ENCODE measurements around the gene RNF217. TPM values are rescaled to one million over a fixed set of nuclear protein-coding genes. Genes with fewer than 3 reads are reported as not detected.

Gene RNF217
- total and polyA plus RNA-seq, 2 of the 8 experiments (the other 6 are each of a cell fraction or from before 2014, with no cell fraction given), result 2.0 to 8.9 TPM

DNA sequence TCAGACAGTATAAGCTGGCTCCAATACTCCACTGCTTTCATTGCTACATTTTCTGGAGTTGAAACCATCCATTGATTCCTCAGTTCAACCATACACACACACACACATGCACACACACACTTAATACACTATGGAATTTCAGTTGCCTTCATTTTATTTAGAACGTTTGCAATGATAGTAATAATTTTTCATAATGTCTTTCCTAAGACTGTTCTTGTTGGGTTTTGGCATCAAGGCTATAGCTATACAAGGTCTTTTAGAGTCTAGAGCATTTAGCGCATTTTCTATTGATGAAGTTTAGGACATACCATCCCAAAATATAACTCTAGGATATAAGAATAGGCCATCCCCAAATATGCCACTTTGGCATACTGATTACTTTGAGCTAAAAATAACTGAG lies 175.8 kb downstream of the RNF217 start:
- DNase-seq (ENCODE audit: low read depth in 1 of 2, low spot score in 2 of 2) (no peak), FAIRE-seq (no peak)
- Histone ChIP-seq H3K27me3 (replicated peaks in 1 of 4; ENCODE audit: control insufficient read depth in 3 of 4, extremely low read depth in 1 of 4, insufficient read depth in 3 of 4, low read length in 3 of 4) (no peaks in the 10 kb centered on the region), H3K4ac (replicated peaks; ENCODE audit: insufficient read length, low read depth, low read length) (no peak overlapping the region), H4K5ac (ENCODE audit: insufficient read length, low read depth, low read length) (no peak overlapping the region), H4K20me1 (replicated peaks in 1 of 2; ENCODE audit: control insufficient read depth in 1 of 2, insufficient read depth in 2 of 2, low read length in 2 of 2) (no peaks in the 10 kb centered on the region), H2BK120ac (replicated peaks; ENCODE audit: low read depth, low read length) (no peak overlapping the region), H3K36me3 (ENCODE audit: control insufficient read depth in 2 of 4, insufficient read depth in 4 of 4, low read length in 3 of 4) (no peaks in the 10 kb centered on the region), H4K8ac (ENCODE audit: extremely low read depth, insufficient read depth, low read length) (no peak overlapping the region), H2AK5ac (ENCODE audit: low read depth, low read length) (no peak overlapping the region), H2BK5ac (ENCODE audit: low read depth, low read length) (no peak overlapping the region), H4K91ac (replicated peaks; ENCODE audit: insufficient read length, low read length) (no peak overlapping the region), H3K23ac (ENCODE audit: insufficient read length) (no peak overlapping the region), H3K56ac (replicated peaks; ENCODE audit: insufficient read length, low read depth, low read length) (no peak overlapping the region), H3K27ac (ENCODE audit: low read depth, low read length) (no peak overlapping the region), H3K4me3 (ENCODE audit: extremely low read depth in 1 of 4, insufficient read depth in 2 of 4, low read depth in 3 of 4, low read length in 4 of 4) (no peak overlapping the region), H3K4me2 (ENCODE audit: insufficient read depth in 1 of 2, low read depth in 2 of 2, low read length in 2 of 2) (no peak overlapping the region), H3K9ac (replicated peaks in 1 of 4; ENCODE audit: extremely low read depth in 1 of 4, low read depth in 3 of 4, low read length in 3 of 4) (no peak overlapping the region), H2AFZ (ENCODE audit: low read length) (no peak overlapping the region), H3K23me2 (ENCODE audit: low read depth, low read length) (no peaks in the 10 kb centered on the region), H3K4me1 (replicated peaks in 1 of 4; ENCODE audit: control insufficient read depth in 3 of 4, insufficient read depth in 4 of 4, low read length in 3 of 4) (no peaks in the 10 kb centered on the region), H3K79me1 (ENCODE audit: low read depth, low read length) (no peaks in the 10 kb centered on the region), H2BK12ac (ENCODE audit: low read depth, low read length) (no peak overlapping the region), H2BK15ac (ENCODE audit: low read length) (no peak overlapping the region), H3K18ac (ENCODE audit: extremely low read depth, low read length) (no peak overlapping the region), H3K9me3 (ENCODE audit: insufficient read depth in 2 of 2, low read depth in 1 of 2, low read length in 1 of 2) (no peaks in the 10 kb centered on the region), H2BK20ac (ENCODE audit: low read length) (no peak overlapping the region), H3K14ac (ENCODE audit: insufficient read length) (no peak overlapping the region), H3K79me2 (ENCODE audit: control insufficient read depth in 1 of 2, insufficient read depth in 2 of 2, low read length in 2 of 2) (no peaks in the 10 kb centered on the region)
- no peak for TF ChIP-seq EGR1 (IDR thresholded peaks at IDR 0.05; ENCODE audit: borderline replicate concordance, low read depth, low read length)
- TF ChIP-seq HDAC2 (IDR thresholded peaks at IDR 0.05; ENCODE audit: borderline replicate concordance in 1 of 2, low read depth in 2 of 2, low read length in 2 of 2), result no peak
- no peak for TF ChIP-seq JUND (IDR thresholded peaks at IDR 0.05; ENCODE audit: low read length)
- no peak for TF ChIP-seq POU5F1 (IDR thresholded peaks at IDR 0.05; ENCODE audit: low read depth, low read length)
- TF ChIP-seq CBX5 (IDR thresholded peaks at IDR 0.05; ENCODE audit: low read depth, low read length), result no peak
- TF ChIP-seq GTF2F1 (IDR thresholded peaks at IDR 0.05; ENCODE audit: borderline replicate concordance, low read depth, low read length), result no peak
- POLR2A ChIA-PET (ENCODE audit: partially characterized antibody), result no interaction called here
- CTCF ChIA-PET (ENCODE audit: partially characterized antibody), result interaction anchor here (0.9 to 1.2 kb wide), 3 partner anchors 13 to 24 kb away, joined by 3 read pairs; partner anchors contain the start of gene TPD52L1
- WGBS, 2 experiments (ENCODE audit: extremely low coverage in 1 of 2, insufficient coverage in 1 of 2, insufficient read length in 1 of 2, insufficient replicate concordance in 2 of 2, low coverage in 1 of 2, low lambda C conversion rate in 2 of 2, missing lambda C conversion rate in 1 of 2), result 94% methylated on average over 2 of the region's 2 CpGs; no CpG with 5 or more reads in 1 of the 2 experiments

All from H1 (cell line).